CD4-positive, alpha-beta memory T cell (primary cell): ENCODE data around the gene CWH43. TPM values are rescaled to one million over a fixed set of nuclear protein-coding genes. Genes with fewer than 3 reads are reported as not detected.
A peak's percentile ranks its signal among the peaks of the same experiment; 100 is the strongest.

Experiments used
- CTCF ChIA-PET: fragments of 350-600 bp; sonication (Branson Sonifier 250); formaldehyde crosslinking; loops from one replicate; lab custom pipeline; 2021; ENCODE audit warnings: inconsistent platforms; ENCODE audit not compliant: partially characterized antibody; lab: Charles Lee
- POLR2A ChIA-PET: fragments of 350-600 bp; sonication (Branson Sonifier 250); formaldehyde crosslinking; loops from one replicate; lab custom pipeline; 2021; ENCODE audit not compliant: partially characterized antibody; lab: Charles Lee
- DNase-seq, 5 donors: peaks; one replicate each; pipeline versions ENCODE4 v3.0.0 to v3.0.0-alpha.2; 2020 to 2022; ENCODE audit warnings: mixed read lengths in 1 of 5
- H3K27ac ChIP-seq: one replicate; pipeline ENCODE4 v1.7.0; 2013; ENCODE audit warnings: low read depth, low read length
- H3K27me3 ChIP-seq: 2 replicates; pipeline ENCODE4 v1.7.0; 2013; ENCODE audit warnings: mild to moderate bottlenecking, low read length, moderate library complexity; ENCODE audit not compliant: insufficient read depth
- H3K36me3 ChIP-seq: 2 replicates; pipeline ENCODE4 v1.7.0; 2013; ENCODE audit warnings: mild to moderate bottlenecking, low read length, moderate library complexity; ENCODE audit not compliant: insufficient read depth
- H3K4me1 ChIP-seq: 2 replicates; pipeline ENCODE4 v1.7.0; 2013; ENCODE audit warnings: mild to moderate bottlenecking, low read length, moderate library complexity; ENCODE audit not compliant: insufficient read depth
- H3K4me3 ChIP-seq, 2 donors: one replicate each; pipeline ENCODE4 v1.7.0; 2013; ENCODE audit warnings: low read length in 2 of 2, mild to moderate bottlenecking in 1 of 2
- H3K9me3 ChIP-seq, 2 donors: one replicate each; pipeline ENCODE4 v1.7.0; 2013; ENCODE audit warnings: low read length in 2 of 2, control low read depth in 1 of 2; ENCODE audit not compliant: control insufficient read depth in 1 of 2
- H3K27ac Mint-ChIP-seq, 7 donors: one replicate each; pipeline ENCODE4 v1.8.0; 2020 to 2021; ENCODE audit warnings: mixed read lengths in 7 of 7, mild to moderate bottlenecking in 6 of 7, inconsistent platforms in 3 of 7, moderate library complexity in 3 of 7
- H3K27me3 Mint-ChIP-seq, 2 donors: one replicate each; pipeline ENCODE4 v1.8.0; 2020 to 2021; ENCODE audit warnings: mixed read lengths in 2 of 2
- H3K36me3 Mint-ChIP-seq, 2 donors: one replicate each; pipeline ENCODE4 v1.8.0; 2020 to 2021; ENCODE audit warnings: mixed read lengths in 2 of 2, inconsistent platforms in 1 of 2, mild to moderate bottlenecking in 1 of 2
- H3K4me1 Mint-ChIP-seq, 4 donors: one replicate each; pipeline ENCODE4 v1.8.0; 2020 to 2021; ENCODE audit warnings: mixed read lengths in 4 of 4, mild to moderate bottlenecking in 1 of 4
- H3K4me3 Mint-ChIP-seq, 8 donors: one replicate each; pipeline ENCODE4 v1.8.0; 2020 to 2021; ENCODE audit warnings: mixed read lengths in 8 of 8, mild to moderate bottlenecking in 7 of 8, moderate library complexity in 6 of 8, inconsistent platforms in 3 of 8
- H3K9me3 Mint-ChIP-seq, 8 donors: one replicate each; pipeline ENCODE4 v1.8.0; 2020 to 2021; ENCODE audit warnings: mixed read lengths in 8 of 8, mild to moderate bottlenecking in 5 of 8, inconsistent platforms in 3 of 8, moderate library complexity in 1 of 8
- intact Hi-C: fragments of 100-400 bp; cut with micrococcal nuclease; formaldehyde crosslinking; loops from one replicate; pipeline ENCODE4 v1.15.1; 2023
- polyA plus RNA-seq, 2 donors: library from polyadenylated mRNA; unstranded; fragments of 300-500 nt; fragmentation: Illumina TruSeq; gene quantifications; one replicate each; pipeline ENCODE4 v1.2.3, GENCODE V29; 2021
- total RNA-seq, 2 experiments: library from RNA; stranded (reverse); gene quantifications; one replicate each; pipeline ENCODE4 v1.2.3, GENCODE V29; 2021

CWH43 gene
- total and polyA plus RNA-seq, 4 experiments from 2014 or later, result not detected

- no peak overlapping the region for H3K27ac ChIP-seq
- no peaks in the 10 kb centered on the region for H3K9me3 ChIP-seq
- POLR2A ChIA-PET, result no interaction called here
- Mint-ChIP-seq H3K27ac (no peak overlapping the region), H3K9me3 (peaks cover 0 to 3% (median 0%) of the 10 kb centered on the region in 8 donors), H3K27me3 (peaks cover 17 to 19% of the 10 kb centered on the region in 2 donors), H3K36me3 (no peaks in the 10 kb centered on the region), H3K4me3 (no peak overlapping the region), H3K4me1 (peaks cover 0 to 1% (median 0%) of the 10 kb centered on the region in 4 donors)
- intact Hi-C loops, result no loop called here
- no peaks in the 10 kb centered on the region for H3K27me3 ChIP-seq
- CTCF ChIA-PET, result no interaction called here
- DNase-seq, result no peak
- H3K4me1 ChIP-seq, result no peaks in the 10 kb centered on the region
- H3K4me3 ChIP-seq, result no peak overlapping the region
- H3K36me3 ChIP-seq, result no peaks in the 10 kb centered on the region
These were observed 5.3 kb downstream of the CWH43 start for GRCh38 chr4:48991357-48991756.

- H3K36me3 ChIP-seq, result no peaks in the 10 kb centered on the region
- H3K4me1 ChIP-seq, result no peaks in the 10 kb centered on the region
- H3K4me1 Mint-ChIP-seq, result peaks cover 0 to 1% (median 0%) of the 10 kb centered on the region in 4 donors
- H3K27ac ChIP-seq, result no peak overlapping the region
- no peaks in the 10 kb centered on the region for H3K27me3 ChIP-seq
- H3K9me3 ChIP-seq, result no peaks in the 10 kb centered on the region
- ChIA-PET POLR2A (no interaction called here), CTCF (no interaction called here)
- peaks cover 0 to 6% (median 0%) of the 10 kb centered on the region in 8 donors for H3K9me3 Mint-ChIP-seq
- no peak overlapping the region for H3K4me3 Mint-ChIP-seq
- no peak for DNase-seq
- H3K27ac Mint-ChIP-seq, result no peak overlapping the region
- no peak overlapping the region for H3K4me3 ChIP-seq
- no peaks in the 10 kb centered on the region for H3K36me3 Mint-ChIP-seq
- peaks cover 11 to 18% of the 10 kb centered on the region in 2 donors for H3K27me3 Mint-ChIP-seq
- intact Hi-C loops, result no loop called here
These were observed 11.9 kb downstream of the CWH43 start for GRCh38 chr4:48997962-48998361.

GRCh38 chr4:48998440-48998839, 12.4 kb downstream of the CWH43 start:
- POLR2A ChIA-PET, result no interaction called here
- intact Hi-C loops, result no loop called here
- no peak overlapping the region for H3K27ac Mint-ChIP-seq

GRCh38 chr4:49000806-49001205, 14.7 kb downstream of the CWH43 start:
- ChIA-PET POLR2A (no interaction called here), CTCF (no interaction called here)
- Histone ChIP-seq H3K27ac (no peak overlapping the region), H3K27me3 (no peaks in the 10 kb centered on the region), H3K4me1 (no peaks in the 10 kb centered on the region), H3K4me3 (no peak overlapping the region), H3K9me3 (no peaks in the 10 kb centered on the region), H3K36me3 (no peaks in the 10 kb centered on the region)
- H3K4me3 Mint-ChIP-seq, result no peak overlapping the region
- intact Hi-C loops, result no loop called here
- H3K27me3 Mint-ChIP-seq, result peaks cover 10 to 11% of the 10 kb centered on the region in 2 donors
- peaks cover 0 to 3% (median 0%) of the 10 kb centered on the region in 8 donors for H3K9me3 Mint-ChIP-seq
- DNase-seq, result no peak
- H3K36me3 Mint-ChIP-seq, result no peaks in the 10 kb centered on the region
- H3K27ac Mint-ChIP-seq, result no peak overlapping the region
- H3K4me1 Mint-ChIP-seq, result no peaks in the 10 kb centered on the region

More at GRCh38 chr4:48998440-48998839, 12.4 kb downstream of the CWH43 start:
- Histone ChIP-seq H3K27ac (no peak overlapping the region), H3K4me3 (no peak overlapping the region), H3K9me3 (no peaks in the 10 kb centered on the region), H3K36me3 (no peaks in the 10 kb centered on the region), H3K4me1 (no peaks in the 10 kb centered on the region), H3K27me3 (no peaks in the 10 kb centered on the region)
- Mint-ChIP-seq H3K36me3 (no peaks in the 10 kb centered on the region), H3K4me1 (no peaks in the 10 kb centered on the region), H3K9me3 (peaks cover 0 to 5% (median 0%) of the 10 kb centered on the region in 8 donors), H3K27me3 (peaks cover 11 to 18% of the 10 kb centered on the region in 2 donors), H3K4me3 (no peak overlapping the region)
- CTCF ChIA-PET, result no interaction called here
- DNase-seq, result no peak

- intact Hi-C loops, result no loop called here
- no peaks in the 10 kb centered on the region for H3K27me3 ChIP-seq
- H3K9me3 ChIP-seq, result no peaks in the 10 kb centered on the region
- no peak overlapping the region for H3K4me3 ChIP-seq
- Mint-ChIP-seq H3K9me3 (peaks cover 0 to 3% (median 0%) of the 10 kb centered on the region in 8 donors), H3K4me3 (no peak overlapping the region), H3K4me1 (no peaks in the 10 kb centered on the region), H3K27ac (no peak overlapping the region), H3K27me3 (peaks cover 7 to 9% of the 10 kb centered on the region in 2 donors), H3K36me3 (no peaks in the 10 kb centered on the region)
- ChIA-PET POLR2A (no interaction called here), CTCF (no interaction called here)
- no peak for DNase-seq
- no peaks in the 10 kb centered on the region for H3K36me3 ChIP-seq
- no peaks in the 10 kb centered on the region for H3K4me1 ChIP-seq
- no peak overlapping the region for H3K27ac ChIP-seq
These were observed 16.9 kb downstream of the CWH43 start for GRCh38 chr4:49002931-49003330.

GRCh38 chr4:49018718-49019295, 32.7 kb downstream of the CWH43 start:
- H3K4me3 ChIP-seq, result no peak overlapping the region
- intact Hi-C loops, result no loop called here
- H3K9me3 ChIP-seq, result no peaks in the 10 kb centered on the region
- H3K27me3 Mint-ChIP-seq, result peaks cover 4 to 8% of the 10 kb centered on the region in 2 donors
- no peaks in the 10 kb centered on the region for H3K27me3 ChIP-seq
- no peak for DNase-seq
- H3K4me1 ChIP-seq, result no peaks in the 10 kb centered on the region
- H3K27ac Mint-ChIP-seq, result no peak overlapping the region
- no peaks in the 10 kb centered on the region for H3K36me3 ChIP-seq
- CTCF ChIA-PET, result no interaction called here
- peaks cover 2 to 24% (median 7%) of the 10 kb centered on the region in 8 donors for H3K9me3 Mint-ChIP-seq
- POLR2A ChIA-PET, result no interaction called here
- H3K4me3 Mint-ChIP-seq, result no peak overlapping the region
- H3K27ac ChIP-seq, result no peak overlapping the region
- H3K36me3 Mint-ChIP-seq, result no peaks in the 10 kb centered on the region
- H3K4me1 Mint-ChIP-seq, result no peaks in the 10 kb centered on the region

GRCh38 chr4:49032440-49033161, 46.5 kb downstream of the CWH43 start:
- H3K27ac ChIP-seq, result no peak overlapping the region
- Mint-ChIP-seq H3K9me3 (peaks cover 0 to 6% (median 0%) of the 10 kb centered on the region in 8 donors), H3K36me3 (no peaks in the 10 kb centered on the region), H3K27ac (no peak overlapping the region), H3K4me1 (no peaks in the 10 kb centered on the region), H3K4me3 (peak overlapping the region in 1 of 8 donors; percentile 14), H3K27me3 (peaks cover 8 to 18% of the 10 kb centered on the region in 2 donors)
- ChIA-PET POLR2A (no interaction called here), CTCF (no interaction called here)
- no peak overlapping the region for H3K4me3 ChIP-seq
- no peaks in the 10 kb centered on the region for H3K36me3 ChIP-seq
- no peaks in the 10 kb centered on the region for H3K27me3 ChIP-seq
- intact Hi-C loops, result no loop called here
- no peak for DNase-seq
- no peaks in the 10 kb centered on the region for H3K9me3 ChIP-seq
- no peaks in the 10 kb centered on the region for H3K4me1 ChIP-seq
